ENCODE data around the gene CELA2A. TPM values are rescaled to one million over a fixed set of nuclear protein-coding genes. Genes with fewer than 3 reads are reported as not detected.
A peak's percentile ranks its signal among the peaks of the same experiment; 100 is the strongest.

Gene CELA2A
- total and polyA plus RNA-seq, 2 of the 13 experiments (the other 11 are each of a cell fraction or from before 2014, with no cell fraction given), result not detected

GRCh38 chr1:15409388-15410222, 46.9 kb upstream of the CELA2A start, which contains the start of gene EFHD2 (continued):
- 0 out of 2 replicates have a peak, but pooled peaks have one; percentile 30 for TF ChIP-seq E2F1 (CRISPR knock-in tag; IDR thresholded peaks at IDR 0.05)
- no peak for TF ChIP-seq MIER2 (CRISPR knock-in tag; IDR thresholded peaks at IDR 0.05)
- TF ChIP-seq RFX5 (IDR thresholded peaks at IDR 0.05; ENCODE audit: low read depth, low read length), result no peak; the same call in 1 of the 2 replicates
- TF ChIP-seq, protein P1, sequence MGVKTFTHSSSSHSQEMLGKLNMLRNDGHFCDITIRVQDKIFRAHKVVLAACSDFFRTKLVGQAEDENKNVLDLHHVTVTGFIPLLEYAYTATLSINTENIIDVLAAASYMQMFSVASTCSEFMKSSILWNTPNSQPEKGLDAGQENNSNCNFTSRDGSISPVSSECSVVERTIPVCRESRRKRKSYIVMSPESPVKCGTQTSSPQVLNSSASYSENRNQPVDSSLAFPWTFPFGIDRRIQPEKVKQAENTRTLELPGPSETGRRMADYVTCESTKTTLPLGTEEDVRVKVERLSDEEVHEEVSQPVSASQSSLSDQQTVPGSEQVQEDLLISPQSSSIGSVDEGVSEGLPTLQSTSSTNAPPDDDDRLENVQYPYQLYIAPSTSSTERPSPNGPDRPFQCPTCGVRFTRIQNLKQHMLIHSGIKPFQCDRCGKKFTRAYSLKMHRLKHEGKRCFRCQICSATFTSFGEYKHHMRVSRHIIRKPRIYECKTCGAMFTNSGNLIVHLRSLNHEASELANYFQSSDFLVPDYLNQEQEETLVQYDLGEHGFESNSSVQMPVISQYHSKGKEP (CRISPR knock-in tag; IDR thresholded peaks at IDR 0.05), result no peak
- no peak for TF ChIP-seq TSC22D2 (CRISPR knock-in tag; IDR thresholded peaks at IDR 0.05; ENCODE audit: borderline replicate concordance)
- TF ChIP-seq BCL6 (CRISPR knock-in tag; IDR thresholded peaks at IDR 0.05), result no peak
- no peak for TF ChIP-seq ZFP90 (CRISPR knock-in tag; IDR thresholded peaks at IDR 0.05; ENCODE audit: borderline replicate concordance)
- no peak for TF ChIP-seq NONO (IDR thresholded peaks at IDR 0.05)
- no peak for TF ChIP-seq NONO (CRISPR knock-in tag; conservative IDR thresholded peaks at IDR 0.05)
- no peak for TF ChIP-seq JUN (CRISPR knock-in tag; IDR thresholded peaks at IDR 0.05)
- no peak for TF ChIP-seq HNRNPH1 (optimal IDR thresholded peaks at IDR 0.05; ENCODE audit: low read depth, low read length)
- peak; percentile 43; the same call in 1 of the 2 replicates for TF ChIP-seq ZNF12 (CRISPR knock-in tag; IDR thresholded peaks at IDR 0.05)
- TF ChIP-seq ZBTB14 (CRISPR knock-in tag; IDR thresholded peaks at IDR 0.05), result peak; percentile 72
- no peak for TF ChIP-seq RCOR2 (CRISPR knock-in tag; IDR thresholded peaks at IDR 0.05)
- TF ChIP-seq HMG20A (CRISPR knock-in tag; IDR thresholded peaks at IDR 0.05; ENCODE audit: borderline replicate concordance), result no peak
- TF ChIP-seq, protein P2, sequence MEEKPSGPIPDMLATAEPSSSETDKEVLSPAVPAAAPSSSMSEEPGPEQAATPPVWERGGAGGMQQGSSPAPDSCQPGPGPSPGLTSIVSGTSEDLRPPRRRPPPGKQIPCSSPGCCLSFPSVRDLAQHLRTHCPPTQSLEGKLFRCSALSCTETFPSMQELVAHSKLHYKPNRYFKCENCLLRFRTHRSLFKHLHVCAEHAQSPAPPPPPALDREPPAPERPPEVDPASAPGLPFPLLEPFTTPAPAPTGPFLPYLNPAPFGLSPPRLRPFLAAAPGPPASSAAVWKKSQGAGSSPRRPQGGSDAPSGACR (CRISPR knock-in tag; IDR thresholded peaks at IDR 0.05), result no peak
- TF ChIP-seq CREB1 (IDR thresholded peaks at IDR 0.05), result no peak
- no peak for TF ChIP-seq CREB1 (CRISPR knock-in tag; IDR thresholded peaks at IDR 0.05)
- TF ChIP-seq ZBTB43 (CRISPR knock-in tag; conservative IDR thresholded peaks at IDR 0.05), result no peak
- TF ChIP-seq RBAK (CRISPR knock-in tag; IDR thresholded peaks at IDR 0.05), result no peak
- 0 out of 2 replicates have a peak, but pooled peaks have one; percentile 2 for TF ChIP-seq HNF4G (IDR thresholded peaks at IDR 0.05; ENCODE audit: borderline replicate concordance, low read depth, low read length)
- no peak for TF ChIP-seq HNF4G (CRISPR knock-in tag; IDR thresholded peaks at IDR 0.05; ENCODE audit: borderline replicate concordance, low read depth)
- TF ChIP-seq, protein P3, sequence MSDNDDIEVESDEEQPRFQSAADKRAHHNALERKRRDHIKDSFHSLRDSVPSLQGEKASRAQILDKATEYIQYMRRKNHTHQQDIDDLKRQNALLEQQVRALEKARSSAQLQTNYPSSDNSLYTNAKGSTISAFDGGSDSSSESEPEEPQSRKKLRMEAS (IDR thresholded peaks at IDR 0.05), result peak; percentile 66
- no peak for TF ChIP-seq IKZF4 (CRISPR knock-in tag; IDR thresholded peaks at IDR 0.05; ENCODE audit: borderline replicate concordance, low read depth, not compliant biosample characterization)
- no peak for TF ChIP-seq EEA1 (CRISPR knock-in tag; IDR thresholded peaks at IDR 0.05; ENCODE audit: borderline replicate concordance)

Measured in HepG2 (cell line).